HepG2 (cell line): ENCODE data around the gene ARHGAP29.

ENCODE experiments used
- AFF4 ChIP-seq: sonication (generic); formaldehyde crosslinking; IDR thresholded peaks from 2 replicates; pipeline ENCODE4 v1.4.0; 2020; ENCODE audit warnings: missing genetic modification reagents
- ATF3 ChIP-seq: sonication (generic); formaldehyde crosslinking; IDR thresholded peaks from 2 replicates; pipeline ENCODE4 v1.4.0; 2020; ENCODE audit warnings: missing genetic modification reagents
- EZH2 ChIP-seq: conservative IDR thresholded peaks from 2 replicates; pipeline ENCODE4 v1.6.1; 2012; ENCODE audit warnings: mild to moderate bottlenecking, low read depth, low read length, moderate library complexity
- FLYWCH1 ChIP-seq: sonication (generic); formaldehyde crosslinking; IDR thresholded peaks from 2 replicates; pipeline ENCODE4 v1.8.1; 2023; ENCODE audit warnings: mild to moderate bottlenecking, missing genetic modification reagents
- KDM1A ChIP-seq: IDR thresholded peaks from 2 replicates; pipeline ENCODE4 v1.6.1; 2016; ENCODE audit warnings: missing compliant biosample characterization
- MEIS1 ChIP-seq: sonication (generic); formaldehyde crosslinking; IDR thresholded peaks from 2 replicates; pipeline ENCODE4 v1.9.0; 2021; ENCODE audit warnings: mild to moderate bottlenecking, missing genetic modification reagents, moderate library complexity, borderline replicate concordance
- POLR2G ChIP-seq: fragments of 200-400 bp; formaldehyde crosslinking; IDR thresholded peaks from 2 replicates; pipeline ENCODE4 v1.6.1; 2018; ENCODE audit warnings: mild to moderate bottlenecking, low read depth, low read length, moderate library complexity
- SMARCE1 ChIP-seq: fragments of 450-650 bp; IDR thresholded peaks from 2 replicates; pipeline ENCODE4 v1.6.1; 2017; ENCODE audit warnings: borderline replicate concordance
- SP1 ChIP-seq, 2 experiments: fragments of 450-650 bp in 1 of 2; sonication (generic) in 1 of 2; formaldehyde crosslinking in 1 of 2; IDR thresholded peaks; 2 replicates each; pipeline versions ENCODE4 v1.4.0 to v1.6.1; 2016 to 2020; ENCODE audit warnings: missing genetic modification reagents in 1 of 2
- THAP7 ChIP-seq: sonication (generic); formaldehyde crosslinking; IDR thresholded peaks from 2 replicates; pipeline ENCODE4 v1.8.1; 2023; ENCODE audit warnings: mild to moderate bottlenecking, missing genetic modification reagents
- ZSCAN30 ChIP-seq: sonication (generic); formaldehyde crosslinking; IDR thresholded peaks from 2 replicates; pipeline ENCODE4 v1.5.0; 2020; ENCODE audit warnings: mild to moderate bottlenecking, missing genetic modification reagents
- ZXDC ChIP-seq: sonication (generic); formaldehyde crosslinking; IDR thresholded peaks from 2 replicates; pipeline ENCODE4 v1.5.0; 2020; ENCODE audit warnings: mild to moderate bottlenecking, missing genetic modification reagents

GRCh38 chr1:94227624-94228023 lies 9.8 kb downstream of the ARHGAP29 start:
- TF ChIP-seq POLR2G (no peak), ATF3 (CRISPR knock-in tag) (no peak), THAP7 (CRISPR knock-in tag) (no peak), ZSCAN30 (no peak), KDM1A (CRISPR knock-in tag) (no peak), SP1 (IDR thresholded peaks at IDR 0.05) (no peak), SP1 (CRISPR knock-in tag; IDR thresholded peaks at IDR 0.05) (no peak), MEIS1 (CRISPR knock-in tag) (no peak), ZXDC (no peak), EZH2 (no peak), SMARCE1 (no peak), FLYWCH1 (CRISPR knock-in tag) (no peak), AFF4 (CRISPR knock-in tag) (no peak)
